Measurements from ENCODE around the gene HOXC4.

Gene HOXC4

DNA sequence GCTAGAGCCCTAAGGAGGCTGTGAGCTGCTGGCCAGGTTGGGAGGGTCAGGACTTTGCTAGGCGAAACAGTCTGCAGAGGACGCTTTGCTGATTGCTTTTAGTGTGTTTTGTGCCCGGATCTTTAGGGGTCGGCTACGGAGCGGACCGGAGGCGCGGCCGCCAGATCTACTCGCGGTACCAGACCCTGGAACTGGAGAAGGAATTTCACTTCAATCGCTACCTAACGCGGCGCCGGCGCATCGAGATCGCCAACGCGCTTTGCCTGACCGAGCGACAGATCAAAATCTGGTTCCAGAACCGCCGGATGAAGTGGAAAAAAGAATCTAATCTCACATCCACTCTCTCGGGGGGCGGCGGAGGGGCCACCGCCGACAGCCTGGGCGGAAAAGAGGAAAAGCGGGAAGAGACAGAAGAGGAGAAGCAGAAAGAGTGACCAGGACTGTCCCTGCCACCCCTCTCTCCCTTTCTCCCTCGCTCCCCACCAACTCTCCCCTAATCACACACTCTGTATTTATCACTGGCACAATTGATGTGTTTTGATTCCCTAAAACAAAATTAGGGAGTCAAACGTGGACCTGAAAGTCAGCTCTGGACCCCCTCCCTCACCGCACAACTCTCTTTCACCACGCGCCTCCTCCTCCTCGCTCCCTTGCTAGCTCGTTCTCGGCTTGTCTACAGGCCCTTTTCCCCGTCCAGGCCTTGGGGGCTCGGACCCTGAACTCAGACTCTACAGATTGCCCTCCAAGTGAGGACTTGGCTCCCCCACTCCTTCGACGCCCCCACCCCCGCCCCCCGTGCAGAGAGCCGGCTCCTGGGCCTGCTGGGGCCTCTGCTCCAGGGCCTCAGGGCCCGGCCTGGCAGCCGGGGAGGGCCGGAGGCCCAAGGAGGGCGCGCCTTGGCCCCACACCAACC is 23.9 kb upstream of the HOXC4 start:
- no peak for DNase-seq

- no peak for DNase-seq
Measured at GRCh38 chr12:54030442-54030801, 23.2 kb upstream of the HOXC4 start.

DNA sequence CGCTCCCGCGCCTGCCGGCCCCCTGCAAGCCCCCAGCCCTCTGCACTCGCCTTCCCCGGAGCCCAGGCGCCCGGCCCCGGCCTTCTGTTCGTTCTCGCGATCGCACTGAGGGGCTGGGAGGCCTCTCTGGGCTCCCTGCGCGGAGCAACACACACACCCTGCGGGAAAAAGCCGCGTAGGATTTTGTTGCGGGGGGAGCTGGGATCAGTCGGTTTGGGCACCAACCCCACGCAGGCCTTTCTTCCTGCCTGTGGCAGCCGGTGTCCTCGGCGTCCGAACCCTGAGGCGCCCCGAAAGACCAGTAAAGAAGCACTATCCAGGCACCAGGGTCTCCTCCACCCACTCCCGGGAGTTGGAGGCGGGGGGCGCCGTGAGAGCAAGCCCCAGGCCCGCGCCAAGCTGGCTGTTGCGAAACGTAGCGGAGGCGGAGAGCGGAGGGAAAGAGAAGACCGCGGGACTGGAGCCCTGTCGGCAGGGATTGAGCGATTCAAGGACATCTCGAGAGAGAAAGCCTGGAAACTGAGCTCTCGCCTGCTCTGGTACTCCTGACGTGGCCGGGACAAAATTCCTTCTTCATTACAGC is 22.7 kb upstream of the HOXC4 start:
- no peak for DNase-seq

GRCh38 chr12:54031480-54031879 is 22.2 kb upstream of the HOXC4 start:
- no peak for DNase-seq

DNA sequence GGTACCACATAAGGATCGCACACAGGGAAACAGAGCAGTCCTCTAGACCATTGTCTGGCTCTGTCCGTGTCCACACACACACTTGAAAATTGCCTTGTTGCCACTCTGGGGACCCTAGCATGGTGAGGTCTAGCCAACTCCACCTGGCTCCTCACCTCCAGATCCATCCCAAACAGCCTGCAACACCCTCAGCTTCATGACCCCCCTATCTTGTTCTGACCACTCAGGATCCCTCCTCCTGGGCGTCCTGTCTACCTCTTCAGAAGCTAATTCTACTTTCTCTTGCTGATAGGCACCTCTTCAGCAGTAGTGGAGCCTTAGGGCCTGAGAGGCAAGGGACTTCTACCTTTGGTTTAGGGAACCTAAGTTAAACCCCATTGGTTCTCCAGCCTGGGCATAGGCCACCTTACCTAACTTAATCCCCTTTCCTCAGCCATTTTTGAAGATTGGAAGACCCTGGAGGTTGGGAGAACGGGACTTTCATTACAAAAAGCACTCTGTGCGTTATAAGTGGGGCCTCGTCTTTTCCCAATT is 21.5 kb upstream of the HOXC4 start:
- DNase-seq: no peak

DNA sequence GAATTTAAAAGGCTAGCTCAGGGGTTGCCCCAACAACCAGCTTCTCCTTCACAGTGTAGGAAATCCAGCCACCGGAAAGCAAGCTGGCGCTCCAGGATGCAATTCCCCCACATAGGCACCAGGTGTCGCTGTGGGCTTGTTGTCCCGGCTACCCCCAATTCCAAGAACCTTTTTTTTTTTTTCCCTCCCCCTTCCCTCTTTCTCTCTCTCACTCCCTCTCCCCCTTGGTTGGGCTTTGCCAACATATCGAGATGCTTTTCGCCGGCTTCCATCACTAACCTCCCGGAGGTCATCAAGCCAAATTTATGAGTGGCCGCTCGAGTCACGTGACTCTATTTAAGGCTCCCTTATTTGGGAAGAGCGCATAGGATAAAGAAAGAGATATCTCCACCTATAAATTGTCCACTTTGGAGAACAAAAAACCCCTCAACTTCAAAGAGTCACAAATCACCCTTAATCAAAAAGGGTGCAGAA is 21.0 kb upstream of the HOXC4 start, which contains the start of gene HOXC5:
TSS of gene HOXC5 (plus strand) at position 424 of the 474 bp plus-strand sequence. CDS start 73 bp downstream, outside the sequence.
- DNase-seq: peak; percentile 57

DNA sequence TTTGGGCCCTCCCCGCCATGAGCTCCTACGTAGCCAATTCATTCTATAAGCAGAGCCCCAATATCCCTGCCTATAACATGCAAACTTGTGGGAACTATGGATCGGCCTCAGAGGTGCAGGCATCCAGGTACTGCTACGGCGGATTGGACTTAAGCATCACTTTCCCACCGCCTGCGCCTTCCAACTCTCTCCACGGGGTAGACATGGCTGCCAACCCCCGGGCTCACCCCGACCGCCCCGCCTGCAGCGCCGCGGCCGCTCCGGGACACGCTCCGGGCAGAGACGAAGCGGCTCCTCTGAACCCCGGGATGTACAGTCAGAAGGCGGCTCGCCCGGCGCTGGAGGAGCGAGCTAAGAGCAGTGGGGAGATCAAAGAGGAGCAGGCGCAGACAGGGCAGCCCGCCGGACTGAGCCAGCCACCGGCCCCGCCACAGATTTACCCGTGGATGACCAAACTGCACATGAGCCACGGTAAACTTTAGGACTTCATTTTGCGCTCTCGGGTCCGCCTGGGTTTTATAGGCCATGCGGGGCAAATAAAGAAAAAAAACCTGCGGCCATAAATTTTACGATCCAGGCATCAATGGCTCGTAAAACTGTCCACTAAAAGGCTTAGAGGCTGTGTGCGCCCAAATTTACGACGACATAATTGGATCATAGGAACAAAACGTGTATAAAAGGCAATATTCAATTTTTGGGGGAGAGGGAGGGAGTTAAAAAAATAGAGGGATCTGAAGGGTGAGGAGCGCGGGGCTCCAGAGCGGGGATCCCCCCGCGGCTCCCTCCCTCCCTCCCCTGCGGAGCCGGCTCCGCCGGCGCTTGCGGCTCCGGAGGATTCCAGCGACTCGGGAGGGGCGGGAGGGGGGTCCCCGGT is 20.3 kb upstream of the HOXC4 start:
- no peak for DNase-seq

DNA sequence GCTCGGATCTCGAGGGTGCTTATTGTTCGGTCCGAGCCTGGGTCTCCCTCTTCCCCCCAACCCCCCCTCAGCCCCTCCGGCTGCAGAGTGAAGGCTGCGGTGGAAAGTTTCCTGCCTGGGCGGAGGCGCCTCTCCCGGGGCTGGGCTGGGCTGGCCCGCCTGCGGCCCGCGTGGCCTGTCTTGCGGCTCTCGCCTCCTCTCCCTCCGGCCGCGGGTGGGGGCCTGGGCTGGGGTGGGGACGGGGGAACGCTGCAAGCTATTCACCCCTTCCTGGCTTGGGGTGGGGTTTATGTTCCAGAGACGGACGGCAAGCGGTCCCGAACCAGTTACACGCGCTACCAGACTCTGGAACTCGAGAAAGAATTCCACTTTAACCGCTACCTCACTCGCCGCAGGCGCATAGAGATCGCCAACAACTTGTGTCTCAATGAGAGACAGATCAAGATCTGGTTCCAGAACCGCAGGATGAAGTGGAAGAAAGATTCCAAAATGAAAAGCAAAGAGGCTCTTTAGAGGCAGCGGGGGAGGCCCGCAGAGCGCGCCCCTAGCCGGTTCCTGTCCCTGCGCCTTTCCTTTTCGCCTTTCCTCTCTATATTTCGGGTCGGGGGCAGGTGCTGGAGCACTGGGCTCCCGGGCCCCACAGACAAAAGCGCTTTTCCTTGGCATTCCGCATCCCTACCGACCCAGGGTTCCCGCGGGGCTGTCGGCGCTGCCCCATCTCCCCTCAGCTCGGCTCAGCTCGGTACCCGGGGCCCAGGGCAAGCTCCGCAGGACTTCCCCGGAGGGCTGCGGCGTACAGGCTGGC is 19.5 kb upstream of the HOXC4 start:
- no peak for DNase-seq

- no peak for DNase-seq
Measured at GRCh38 chr12:54034785-54035310, 18.8 kb upstream of the HOXC4 start.

DNA sequence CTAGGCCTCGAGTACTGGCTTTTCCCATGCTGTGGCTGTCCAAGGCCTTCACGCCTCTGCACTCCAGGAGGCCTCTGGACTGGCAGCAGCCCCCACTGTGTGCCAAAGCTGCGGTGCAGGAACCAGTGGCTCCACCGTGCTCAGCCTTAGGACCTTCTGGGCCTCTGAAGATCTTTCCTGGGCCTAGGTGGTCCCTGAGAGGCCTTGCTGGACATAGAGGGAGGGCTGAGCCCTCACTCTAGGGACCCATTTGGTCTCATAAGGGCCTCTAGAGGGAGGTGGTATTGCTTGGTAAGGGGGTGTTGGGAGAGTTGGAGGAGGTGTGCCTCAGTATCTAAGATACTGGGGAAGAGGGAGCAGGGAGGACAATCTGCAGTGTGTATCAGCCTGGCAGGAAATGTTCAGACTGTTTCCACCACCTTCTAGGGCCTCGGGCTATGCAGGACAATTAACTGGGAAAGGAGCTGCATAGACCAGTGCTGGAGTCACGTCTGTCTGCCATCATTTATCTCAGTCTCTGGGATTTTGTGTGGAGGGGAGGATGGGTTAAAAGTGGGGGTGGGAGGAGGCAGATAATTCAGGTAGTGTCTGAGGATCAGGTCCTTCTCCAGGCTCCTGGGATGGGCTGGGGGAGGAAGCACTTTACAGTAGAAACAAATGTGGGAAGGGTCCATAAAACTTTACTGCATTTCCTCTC is 17.9 kb upstream of the HOXC4 start:
- no peak for DNase-seq

GRCh38 chr12:54036620-54037359 is 16.8 kb upstream of the HOXC4 start:
- DNase-seq: no peak

DNA sequence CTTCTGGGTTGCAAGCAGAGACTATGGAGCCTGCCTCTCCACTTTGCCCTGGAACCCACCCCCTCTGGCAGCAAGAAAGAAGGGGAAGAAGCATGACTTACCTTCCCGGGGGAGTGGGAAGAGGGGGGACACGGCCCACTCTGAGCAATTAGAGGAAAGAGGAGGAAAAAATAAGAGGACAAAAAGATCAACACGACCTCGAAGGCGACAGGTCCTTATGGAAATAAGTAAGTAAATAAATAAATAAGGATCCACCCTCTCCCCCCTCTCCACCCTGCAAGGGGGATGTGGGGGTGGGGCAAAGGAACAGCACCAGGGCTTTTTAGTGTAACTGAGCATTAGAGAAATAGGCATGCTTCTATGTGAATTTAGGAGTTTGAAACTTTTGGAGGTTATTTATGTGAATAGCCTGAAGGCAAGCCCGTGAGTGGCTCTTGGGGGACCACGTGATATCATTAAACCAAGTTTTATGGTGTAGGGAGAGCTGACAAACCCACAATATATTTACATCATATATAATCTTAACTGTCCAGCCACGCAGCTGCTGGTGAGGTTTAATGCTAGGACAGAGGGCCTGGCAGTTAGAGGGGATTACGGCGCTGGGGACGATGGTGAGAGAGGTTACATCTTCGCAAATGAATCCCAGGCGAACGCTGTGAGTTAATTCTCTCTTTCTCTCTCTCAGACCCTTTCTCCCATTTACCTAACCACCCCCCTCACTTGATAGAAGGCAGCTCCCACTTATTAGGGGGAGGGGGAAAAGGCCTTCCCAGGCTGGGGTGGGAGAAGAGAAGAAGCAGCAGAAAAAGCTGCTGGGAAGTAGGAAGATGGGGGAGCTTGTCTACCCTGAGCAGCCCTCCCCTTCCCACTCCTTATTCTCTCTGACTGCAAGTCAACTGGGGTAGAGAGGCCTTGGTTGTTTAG is 16.0 kb upstream of the HOXC4 start:
- no peak for DNase-seq

DNA sequence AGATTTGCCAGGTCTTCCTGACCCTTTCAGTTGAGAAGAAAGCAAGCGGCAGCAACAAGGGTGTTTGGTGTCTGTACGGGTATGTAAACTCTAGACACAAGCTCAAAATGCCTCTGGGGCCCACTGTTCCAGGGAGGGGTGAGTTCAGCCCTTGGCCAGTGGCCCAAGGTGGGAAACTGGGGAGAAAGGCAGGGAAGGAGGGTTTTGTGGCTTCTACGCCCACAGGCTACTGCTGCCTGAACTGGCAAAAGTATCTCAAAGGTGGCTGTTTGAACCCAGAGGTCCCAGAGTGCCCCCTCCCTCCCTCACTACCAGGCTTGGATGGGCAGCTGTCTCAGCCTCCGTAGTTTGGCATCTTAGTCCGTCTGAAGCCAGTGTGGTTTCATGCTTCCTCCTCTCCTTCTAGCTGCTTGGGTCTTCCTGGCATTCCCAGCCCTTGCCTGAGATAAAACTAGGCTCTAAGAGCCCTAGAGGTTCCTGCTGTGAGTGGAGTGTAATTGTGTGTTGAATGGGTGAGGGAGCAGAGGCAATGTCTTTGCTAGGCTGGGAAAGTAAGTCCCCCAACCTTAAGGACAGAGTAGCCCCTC is 15.3 kb upstream of the HOXC4 start:
- no peak for DNase-seq

DNA sequence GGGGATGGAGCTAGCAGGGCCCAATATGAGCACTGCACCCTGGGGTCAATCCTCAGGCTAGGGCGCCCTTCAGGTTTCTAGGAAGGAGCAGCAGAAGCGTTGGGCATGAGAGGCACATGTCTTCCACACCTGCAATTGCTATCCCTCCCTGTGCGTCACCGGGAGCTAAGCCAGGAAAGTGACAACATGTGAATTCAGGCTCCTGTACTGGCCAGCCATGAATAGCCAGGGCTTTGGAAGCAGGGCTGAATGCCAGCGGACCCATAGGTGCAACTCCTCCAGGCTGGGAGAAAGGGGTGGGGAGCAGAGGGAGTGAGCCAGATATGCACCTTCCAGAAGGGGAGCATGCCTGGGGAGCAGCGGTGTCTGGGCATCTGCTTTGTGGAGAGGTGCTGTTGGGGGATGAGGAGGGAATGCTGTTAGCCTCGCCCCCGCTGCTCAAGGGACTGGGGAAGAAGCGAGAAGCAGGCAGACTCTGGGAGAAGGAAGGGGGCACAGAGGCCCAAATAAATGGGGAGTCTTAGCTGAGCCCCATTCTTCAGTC is 14.7 kb upstream of the HOXC4 start:
- DNase-seq: no peak

DNA sequence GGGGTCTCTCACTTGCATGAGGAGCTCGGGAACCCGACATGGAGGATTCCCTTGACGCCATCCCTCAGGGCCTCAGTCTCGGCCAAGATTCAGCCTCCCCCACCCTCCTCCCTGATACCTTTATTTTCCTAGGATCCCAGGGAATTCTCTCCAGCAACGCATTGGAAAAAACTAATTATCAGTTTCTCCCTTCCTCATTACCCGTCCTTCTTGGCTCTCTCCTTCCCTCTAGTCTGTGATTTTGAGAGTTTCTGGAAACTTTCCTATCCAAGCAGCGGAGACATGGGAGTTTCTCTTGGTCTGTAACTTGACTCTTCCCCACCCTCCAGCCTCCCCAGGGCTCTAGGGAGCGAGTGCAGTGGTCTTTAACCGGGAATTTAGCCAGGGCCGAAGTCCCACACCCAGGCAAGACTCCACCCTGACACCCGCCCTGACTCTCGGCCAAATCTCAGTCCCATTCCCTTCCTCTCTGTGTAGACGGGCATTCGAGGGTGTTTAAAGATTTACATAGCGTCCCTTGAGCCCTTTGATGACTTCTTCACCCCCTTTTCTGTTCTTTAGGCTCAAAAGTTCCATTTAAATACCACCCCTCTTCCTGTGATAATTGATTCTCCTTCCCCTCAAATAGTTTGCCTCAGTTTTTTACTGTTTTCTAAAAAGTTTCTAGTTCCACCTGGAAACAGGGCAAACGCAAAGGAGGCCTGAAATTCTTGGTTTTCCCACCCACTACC is 14.1 kb upstream of the HOXC4 start:
- DNase-seq: no peak

- no peak for DNase-seq
Measured at GRCh38 chr12:54040148-54040494, 13.5 kb upstream of the HOXC4 start.

GRCh38 chr12:54040648-54041047 is 13.0 kb upstream of the HOXC4 start:
- no peak for DNase-seq

DNA sequence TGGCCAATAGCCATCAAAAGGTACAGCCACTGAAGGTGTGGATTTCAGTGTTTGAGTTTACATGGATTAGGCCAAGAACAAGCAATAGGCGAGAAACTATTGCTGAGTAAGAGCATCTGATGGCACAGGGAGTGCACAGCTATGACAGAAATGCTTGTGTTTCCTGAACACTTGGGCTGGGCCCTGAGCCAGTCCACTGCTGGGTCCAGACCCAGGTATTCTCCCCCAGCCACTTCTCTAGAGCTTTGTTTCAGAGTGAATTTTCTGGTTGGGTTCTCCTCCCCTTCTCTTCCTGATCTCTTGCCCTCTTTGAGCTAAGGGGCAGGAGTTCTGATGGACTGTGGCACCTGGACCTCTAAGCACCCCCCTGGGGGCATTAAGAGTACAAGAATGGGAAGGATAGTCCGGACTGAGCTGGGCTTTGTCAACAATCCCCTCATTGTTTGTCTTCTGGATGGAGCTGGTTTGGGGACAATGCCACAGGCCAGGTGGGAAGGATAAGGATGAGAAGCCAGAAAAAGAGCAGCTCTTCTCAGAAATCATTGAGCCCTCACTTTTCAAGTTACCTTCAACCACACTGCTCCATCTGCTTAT is 12.4 kb upstream of the HOXC4 start:
- DNase-seq: no peak

Data from activated gamma-delta T cell treated with Interleukin-2 at 50 U/mL for 16 hours (primary cell).